ENCODE data around the gene ASS1.

Gene ASS1

GRCh38 chr9:130474106-130474505 is 29.3 kb downstream of the ASS1 start:
- H3K27me3 ChIP-seq, result no peaks in the 10 kb centered on the region

GRCh38 chr9:130476151-130476730 is 31.5 kb downstream of the ASS1 start:
- no peak for TF ChIP-seq CTCF (IDR thresholded peaks at IDR 0.05)
- H3K27me3 ChIP-seq, result no peaks in the 10 kb centered on the region
- H3K4me3 ChIP-seq, result no peak overlapping the region
- DNase-seq, result no peak
- H3K9me3 ChIP-seq, result no peaks in the 10 kb centered on the region
- peaks cover 0 to 85% (median 51%) of the 10 kb centered on the region in 3 donors for H3K36me3 ChIP-seq
- no peak overlapping the region for H3K27ac ChIP-seq
- H3K4me1 ChIP-seq, result no peaks in the 10 kb centered on the region
- intact Hi-C loops (cut with DNase I; ENCODE audit: low total_unique reads), result no loop called here

More at GRCh38 chr9:130474106-130474505, 29.3 kb downstream of the ASS1 start:
- no peak for DNase-seq
- Histone ChIP-seq H3K4me3 (no peak overlapping the region), H3K36me3 (peaks cover 0 to 84% (median 52%) of the 10 kb centered on the region in 3 donors), H3K9me3 (no peaks in the 10 kb centered on the region), H3K27ac (no peak overlapping the region), H3K4me1 (no peaks in the 10 kb centered on the region)
- intact Hi-C loops (cut with DNase I; ENCODE audit: low total_unique reads), result no loop called here
- TF ChIP-seq CTCF (IDR thresholded peaks at IDR 0.05), result no peak

GRCh38 chr9:130477564-130477963 is 32.8 kb downstream of the ASS1 start:
- intact Hi-C loops (cut with DNase I; ENCODE audit: low total_unique reads), result no loop called here
- Histone ChIP-seq H3K9me3 (no peaks in the 10 kb centered on the region), H3K27me3 (no peaks in the 10 kb centered on the region), H3K4me1 (no peaks in the 10 kb centered on the region), H3K36me3 (peaks cover 0 to 84% (median 41%) of the 10 kb centered on the region in 3 donors), H3K27ac (no peak overlapping the region), H3K4me3 (no peak overlapping the region)
- TF ChIP-seq CTCF (IDR thresholded peaks at IDR 0.05), result no peak
- DNase-seq, result no peak

GRCh38 chr9:130478152-130478551 is 33.4 kb downstream of the ASS1 start:
- no peaks in the 10 kb centered on the region for H3K9me3 ChIP-seq
- H3K4me1 ChIP-seq, result no peaks in the 10 kb centered on the region
- H3K27me3 ChIP-seq, result no peaks in the 10 kb centered on the region
- TF ChIP-seq CTCF (IDR thresholded peaks at IDR 0.05), result no peak
- no peak for DNase-seq
- intact Hi-C loops (cut with DNase I; ENCODE audit: low total_unique reads), result no loop called here
- peaks cover 0 to 82% (median 40%) of the 10 kb centered on the region in 3 donors for H3K36me3 ChIP-seq
- no peak overlapping the region for H3K4me3 ChIP-seq
- no peak overlapping the region for H3K27ac ChIP-seq

- DNase-seq, result no peak
- H3K27me3 ChIP-seq, result no peaks in the 10 kb centered on the region
- no peaks in the 10 kb centered on the region for H3K9me3 ChIP-seq
- peaks cover 0 to 85% (median 40%) of the 10 kb centered on the region in 3 donors for H3K36me3 ChIP-seq
- H3K27ac ChIP-seq, result no peak overlapping the region
- TF ChIP-seq CTCF (IDR thresholded peaks at IDR 0.05), result no peak
- no peaks in the 10 kb centered on the region for H3K4me1 ChIP-seq
- intact Hi-C loops (cut with DNase I; ENCODE audit: low total_unique reads), result no loop called here
- no peak overlapping the region for H3K4me3 ChIP-seq
Measured at GRCh38 chr9:130478736-130479575, 34.2 kb downstream of the ASS1 start.
